Peyer's patch (tissue), 4 donors: Measurements from ENCODE around the gene PDZD2.

ENCODE experiments used
- CTCF ChIP-seq, 6 experiments: fragments of 450-650 bp in 4 of 6; fragments of 200-600 bp in 2 of 6; sonication (generic) in 1 of 6; IDR thresholded peaks; one replicate each; pipeline ENCODE4 v1.5.1; 2017 to 2019; ENCODE audit warnings: antibody characterized with exemption in 6 of 6, mild to moderate bottlenecking in 3 of 6, moderate library complexity in 1 of 6
- POLR2A ChIP-seq, 2 donors: fragments of 450-650 bp; IDR thresholded peaks; one replicate each; pipeline ENCODE4 v1.5.1; 2017; ENCODE audit warnings: antibody characterized with exemption in 2 of 2, mild to moderate bottlenecking in 2 of 2, moderate library complexity in 2 of 2

DNA sequence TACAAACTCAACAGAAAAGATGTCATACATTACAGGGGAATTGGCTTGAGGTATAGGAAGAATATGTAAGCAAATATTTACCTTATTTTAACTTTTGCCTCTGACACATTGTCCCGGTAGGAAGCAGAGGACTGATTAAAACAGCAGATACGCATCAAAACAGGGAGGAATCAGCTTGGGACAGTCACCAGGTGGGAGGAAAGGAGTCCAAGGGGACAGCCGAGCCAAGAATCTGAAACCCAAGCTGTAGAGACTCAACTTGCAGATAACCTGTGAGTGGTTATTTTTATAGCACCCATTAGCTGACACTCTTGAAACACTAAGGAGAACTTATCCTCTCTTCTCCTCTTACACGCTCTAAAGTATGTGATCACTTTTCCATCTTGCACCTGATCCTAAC, 22.3 kb downstream of the PDZD2 start:
- no peak for TF ChIP-seq CTCF (IDR thresholded peaks at IDR 0.05)
- TF ChIP-seq POLR2A (IDR thresholded peaks at IDR 0.05): no peak
